Measurements from ENCODE around the gene MMS19.

- TF ChIP-seq, protein P1, sequence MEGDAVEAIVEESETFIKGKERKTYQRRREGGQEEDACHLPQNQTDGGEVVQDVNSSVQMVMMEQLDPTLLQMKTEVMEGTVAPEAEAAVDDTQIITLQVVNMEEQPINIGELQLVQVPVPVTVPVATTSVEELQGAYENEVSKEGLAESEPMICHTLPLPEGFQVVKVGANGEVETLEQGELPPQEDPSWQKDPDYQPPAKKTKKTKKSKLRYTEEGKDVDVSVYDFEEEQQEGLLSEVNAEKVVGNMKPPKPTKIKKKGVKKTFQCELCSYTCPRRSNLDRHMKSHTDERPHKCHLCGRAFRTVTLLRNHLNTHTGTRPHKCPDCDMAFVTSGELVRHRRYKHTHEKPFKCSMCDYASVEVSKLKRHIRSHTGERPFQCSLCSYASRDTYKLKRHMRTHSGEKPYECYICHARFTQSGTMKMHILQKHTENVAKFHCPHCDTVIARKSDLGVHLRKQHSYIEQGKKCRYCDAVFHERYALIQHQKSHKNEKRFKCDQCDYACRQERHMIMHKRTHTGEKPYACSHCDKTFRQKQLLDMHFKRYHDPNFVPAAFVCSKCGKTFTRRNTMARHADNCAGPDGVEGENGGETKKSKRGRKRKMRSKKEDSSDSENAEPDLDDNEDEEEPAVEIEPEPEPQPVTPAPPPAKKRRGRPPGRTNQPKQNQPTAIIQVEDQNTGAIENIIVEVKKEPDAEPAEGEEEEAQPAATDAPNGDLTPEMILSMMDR (IDR thresholded peaks at IDR 0.05): no peak
- TF ChIP-seq POLR2A (IDR thresholded peaks at IDR 0.05) (no peak), POLR2AphosphoS5 (IDR thresholded peaks at IDR 0.05) (no peak), EP300 (IDR thresholded peaks at IDR 0.05) (no peak)
Observed at GRCh38 chr10:97540669-97541500, 42.7 kb upstream of the MMS19 start.

Measured in upper lobe of left lung (tissue), 4 donors.